ENCODE results near the gene PRKCZ. TPM values are rescaled to one million over a fixed set of nuclear protein-coding genes. Genes with fewer than 3 reads are reported as not detected.

The PRKCZ gene
- total RNA-seq, 2 donors from 2014 or later = 9.6 to 10.9 TPM

DNA sequence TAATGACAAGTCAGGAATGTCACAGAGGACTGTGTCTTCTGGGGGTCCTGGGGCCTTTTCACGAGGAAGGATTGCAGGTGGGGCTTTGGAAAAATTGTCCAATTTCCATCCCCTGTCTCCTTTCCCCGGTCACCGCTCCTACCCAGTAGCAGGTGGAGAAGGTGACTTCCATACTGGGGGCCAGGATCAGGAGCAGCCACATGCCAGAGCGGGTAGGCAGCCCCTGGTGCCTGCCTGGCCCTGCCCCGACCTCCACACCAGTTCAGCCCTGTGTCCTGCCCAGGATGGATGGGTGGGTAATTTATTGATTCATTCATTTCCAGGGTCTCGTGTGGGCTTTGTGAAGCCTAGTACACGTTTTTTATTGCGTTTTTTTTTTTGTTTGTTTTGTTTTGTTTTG lies 51.7 kb downstream of the PRKCZ start:
- intact Hi-C loops (cut with DNase I) = no loop called here
- WGBS, 2 donors = 89 to 92% methylated on average over 8 of the region's 8 CpGs
- no peak for ATAC-seq
- no peak for DNase-seq
- Histone ChIP-seq H3K27ac (no peak overlapping the region), H3K36me3 (replicated peaks in 1 of 2; ENCODE audit: insufficient read depth in 1 of 2, low read depth in 2 of 2) (peaks cover 0 to under 1% of the 10 kb centered on the region in 2 donors), H3K4me3 (no peak overlapping the region), H3K27me3 (no peaks in the 10 kb centered on the region), H3K9me3 (peaks cover 0 to 7% (median 0%) of the 10 kb centered on the region in 3 donors), H3K4me1 (peaks cover 9% of the 10 kb centered on the region)
- TF ChIP-seq POLR2A (IDR thresholded peaks at IDR 0.05) = no peak
- TF ChIP-seq, protein P1, sequence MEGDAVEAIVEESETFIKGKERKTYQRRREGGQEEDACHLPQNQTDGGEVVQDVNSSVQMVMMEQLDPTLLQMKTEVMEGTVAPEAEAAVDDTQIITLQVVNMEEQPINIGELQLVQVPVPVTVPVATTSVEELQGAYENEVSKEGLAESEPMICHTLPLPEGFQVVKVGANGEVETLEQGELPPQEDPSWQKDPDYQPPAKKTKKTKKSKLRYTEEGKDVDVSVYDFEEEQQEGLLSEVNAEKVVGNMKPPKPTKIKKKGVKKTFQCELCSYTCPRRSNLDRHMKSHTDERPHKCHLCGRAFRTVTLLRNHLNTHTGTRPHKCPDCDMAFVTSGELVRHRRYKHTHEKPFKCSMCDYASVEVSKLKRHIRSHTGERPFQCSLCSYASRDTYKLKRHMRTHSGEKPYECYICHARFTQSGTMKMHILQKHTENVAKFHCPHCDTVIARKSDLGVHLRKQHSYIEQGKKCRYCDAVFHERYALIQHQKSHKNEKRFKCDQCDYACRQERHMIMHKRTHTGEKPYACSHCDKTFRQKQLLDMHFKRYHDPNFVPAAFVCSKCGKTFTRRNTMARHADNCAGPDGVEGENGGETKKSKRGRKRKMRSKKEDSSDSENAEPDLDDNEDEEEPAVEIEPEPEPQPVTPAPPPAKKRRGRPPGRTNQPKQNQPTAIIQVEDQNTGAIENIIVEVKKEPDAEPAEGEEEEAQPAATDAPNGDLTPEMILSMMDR (IDR thresholded peaks at IDR 0.05) = no peak

DNA sequence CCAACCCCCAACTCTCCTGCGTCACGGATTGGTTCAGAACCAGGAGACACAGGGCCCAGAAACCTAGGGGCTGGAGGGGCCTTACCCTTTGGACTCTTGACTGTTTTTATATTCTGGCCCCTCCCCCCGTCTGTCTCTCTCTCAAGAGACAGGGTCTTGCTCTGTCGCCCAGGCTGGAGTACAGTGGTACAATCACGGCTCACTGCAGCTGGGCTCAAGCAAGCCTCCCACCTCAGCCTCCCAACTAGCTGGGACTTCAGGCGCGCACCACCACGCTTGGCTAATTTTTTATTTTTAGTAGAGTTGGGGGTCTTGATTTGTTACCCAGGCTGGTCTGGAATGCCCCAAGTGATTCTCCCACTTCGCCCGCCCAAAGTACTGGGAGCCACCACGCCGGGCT lies 52.5 kb downstream of the PRKCZ start:
- H3K27me3 ChIP-seq = no peaks in the 10 kb centered on the region
- 93 to 96% methylated on average over 8 to 12 of the region's 12 CpGs for WGBS, 2 donors
- H3K4me1 ChIP-seq = peaks cover 9% of the 10 kb centered on the region
- ATAC-seq (no peak), DNase-seq (no peak)
- TF ChIP-seq, protein P1 (IDR thresholded peaks at IDR 0.05) = no peak
- TF ChIP-seq POLR2A (IDR thresholded peaks at IDR 0.05) = no peak
- H3K27ac ChIP-seq = peak overlapping the region in 1 of 4 donors; percentile 47
- H3K9me3 ChIP-seq = no peaks in the 10 kb centered on the region
- intact Hi-C loops (cut with DNase I) = no loop called here
- H3K4me3 ChIP-seq = no peak overlapping the region
- H3K36me3 ChIP-seq (replicated peaks in 1 of 2; ENCODE audit: insufficient read depth in 1 of 2, low read depth in 2 of 2) = peaks cover 0 to 1% of the 10 kb centered on the region in 2 donors

DNA sequence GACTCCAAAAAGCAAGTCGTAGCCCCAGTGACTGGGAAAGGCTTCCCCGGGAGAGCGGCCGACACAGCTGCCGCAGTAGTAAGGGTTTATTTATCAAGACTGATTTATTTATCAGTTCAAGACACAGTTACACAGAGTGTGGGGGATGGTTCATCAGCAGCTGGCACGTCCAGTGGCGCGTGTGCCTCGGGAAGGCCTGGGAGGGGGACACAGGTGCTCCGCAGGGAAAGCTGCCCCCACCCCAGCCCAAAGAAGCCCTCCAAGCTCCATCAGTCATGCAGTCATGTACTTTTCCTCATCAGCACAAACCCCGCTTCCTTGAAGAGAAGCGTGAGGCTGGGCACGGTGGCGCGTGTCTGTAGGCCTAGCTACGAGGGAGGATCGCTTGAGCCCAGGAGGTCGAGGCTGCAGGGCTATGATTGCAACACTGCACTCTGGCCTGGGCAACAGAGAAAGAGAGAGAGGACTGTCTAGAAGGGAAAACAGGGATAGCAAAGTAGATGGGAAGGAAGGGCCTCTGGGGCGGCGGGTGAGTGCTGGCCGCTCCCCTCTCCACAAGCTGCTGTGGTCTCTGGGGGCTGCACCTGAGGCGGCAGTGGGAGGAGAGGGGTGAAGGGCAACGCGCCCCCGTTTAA lies 53.2 kb downstream of the PRKCZ start:
- intact Hi-C loops (cut with DNase I) = no loop called here
- H3K27ac ChIP-seq = peak overlapping the region in 1 of 4 donors; percentile 47

DNA sequence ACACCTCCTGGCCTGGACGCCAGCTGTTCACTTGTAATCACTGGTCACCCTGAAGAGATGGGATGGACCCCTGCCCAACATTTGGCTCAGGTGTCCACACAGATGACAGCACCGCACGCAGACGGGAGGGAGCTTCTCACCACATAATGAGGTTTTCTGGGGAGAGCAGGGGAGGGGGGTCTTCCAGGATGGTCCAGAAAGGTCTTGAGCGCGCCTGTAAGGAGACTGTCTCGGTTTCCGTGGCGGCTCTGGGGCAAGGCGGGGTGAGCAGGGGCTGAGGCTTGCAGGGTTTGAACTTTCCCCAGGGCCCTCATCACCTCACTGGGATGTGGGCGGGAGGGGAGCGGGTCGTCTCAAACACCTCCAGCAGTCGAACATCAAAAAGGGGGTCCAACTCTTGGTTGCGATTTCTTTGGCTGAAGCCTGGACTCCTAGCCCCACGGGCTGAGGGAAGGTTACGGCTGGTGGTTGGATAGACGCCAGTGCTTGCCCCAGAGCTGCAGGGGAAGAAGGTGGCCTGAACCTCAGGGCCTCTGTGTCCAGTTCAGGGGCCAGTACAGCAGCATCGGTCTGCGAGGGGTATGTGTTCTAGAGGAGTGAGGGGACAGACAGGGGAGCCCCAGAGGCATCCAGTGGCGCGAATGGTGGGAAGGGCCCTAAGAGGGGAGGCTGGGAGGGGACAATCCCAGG lies 53.8 kb downstream of the PRKCZ start:
- no peaks in the 10 kb centered on the region for H3K27me3 ChIP-seq
- no peak for TF ChIP-seq POLR2A (IDR thresholded peaks at IDR 0.05)
- TF ChIP-seq, protein P1 (IDR thresholded peaks at IDR 0.05) = no peak
- WGBS, 2 donors = 74 to 91% methylated on average over 16 to 22 of the region's 22 CpGs
- no peak for ATAC-seq
- H3K36me3 ChIP-seq (replicated peaks in 1 of 2; ENCODE audit: insufficient read depth in 1 of 2, low read depth in 2 of 2) = peaks cover 0 to 1% of the 10 kb centered on the region in 2 donors
- DNase-seq = peak in 2 of 4 donors; percentile 36 to 43
- peaks cover 9% of the 10 kb centered on the region for H3K4me1 ChIP-seq
- no peaks in the 10 kb centered on the region for H3K9me3 ChIP-seq
- peak overlapping the region in 1 of 4 donors; percentile 33 for H3K27ac ChIP-seq
- intact Hi-C loops (cut with DNase I) = no loop called here
- H3K4me3 ChIP-seq = no peak overlapping the region

More for the DNA sequence above, 53.2 kb downstream of the PRKCZ start:
- no peaks in the 10 kb centered on the region for H3K9me3 ChIP-seq
- peaks cover 0 to 1% of the 10 kb centered on the region in 2 donors for H3K36me3 ChIP-seq (replicated peaks in 1 of 2; ENCODE audit: insufficient read depth in 1 of 2, low read depth in 2 of 2)
- ATAC-seq = no peak
- H3K4me3 ChIP-seq = no peak overlapping the region
- DNase-seq = peak in 2 of 4 donors; percentile 46 to 53
- H3K27me3 ChIP-seq = no peaks in the 10 kb centered on the region
- 67 to 81% methylated on average over 25 of the region's 25 CpGs for WGBS, 2 donors
- H3K4me1 ChIP-seq = peaks cover 9% of the 10 kb centered on the region
- TF ChIP-seq, protein P1 (IDR thresholded peaks at IDR 0.05) = no peak
- TF ChIP-seq POLR2A (IDR thresholded peaks at IDR 0.05) = no peak
